Suprapubic skin (tissue), 3 donors: Measurements from ENCODE around the gene STRIT1.

Experiments used
- POLR2A ChIP-seq, 2 donors: fragments of 450-650 bp; IDR thresholded peaks; one replicate each; pipeline ENCODE4 v1.6.1; 2017; ENCODE audit warnings: antibody characterized with exemption in 2 of 2, mild to moderate bottlenecking in 2 of 2, moderate library complexity in 2 of 2
- TF ChIP-seq, protein P1 (sequence below), 2 donors: fragments of 200-600 bp in 1 of 2; fragments of 450-650 bp in 1 of 2; sonication (generic) in 1 of 2; IDR thresholded peaks; one replicate each; pipeline ENCODE4 v1.5.1; 2016 to 2019; ENCODE audit warnings: antibody characterized with exemption in 2 of 2, mild to moderate bottlenecking in 1 of 2, moderate library complexity in 1 of 2

DNA sequence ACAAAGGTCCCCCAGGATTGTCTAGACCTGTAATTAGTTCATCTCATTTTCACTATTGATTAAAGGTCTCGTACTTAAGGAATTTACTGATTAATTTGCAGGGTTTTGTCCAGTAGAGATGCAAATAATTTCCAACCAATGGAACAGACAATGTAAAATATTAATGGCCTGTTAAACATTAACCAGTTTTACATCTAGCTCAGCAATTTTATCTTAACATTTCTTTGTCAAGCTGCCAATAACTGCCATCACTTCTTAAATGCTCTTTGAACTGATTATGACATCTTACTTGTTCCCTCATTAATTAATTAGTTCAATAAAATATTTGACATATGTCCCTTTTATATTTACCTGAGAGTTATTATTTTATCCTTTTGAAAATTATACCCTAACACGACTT, 9.4 kb upstream of the STRIT1 start:
- TF ChIP-seq POLR2A (IDR thresholded peaks at IDR 0.05): no peak
- TF ChIP-seq, protein P1, sequence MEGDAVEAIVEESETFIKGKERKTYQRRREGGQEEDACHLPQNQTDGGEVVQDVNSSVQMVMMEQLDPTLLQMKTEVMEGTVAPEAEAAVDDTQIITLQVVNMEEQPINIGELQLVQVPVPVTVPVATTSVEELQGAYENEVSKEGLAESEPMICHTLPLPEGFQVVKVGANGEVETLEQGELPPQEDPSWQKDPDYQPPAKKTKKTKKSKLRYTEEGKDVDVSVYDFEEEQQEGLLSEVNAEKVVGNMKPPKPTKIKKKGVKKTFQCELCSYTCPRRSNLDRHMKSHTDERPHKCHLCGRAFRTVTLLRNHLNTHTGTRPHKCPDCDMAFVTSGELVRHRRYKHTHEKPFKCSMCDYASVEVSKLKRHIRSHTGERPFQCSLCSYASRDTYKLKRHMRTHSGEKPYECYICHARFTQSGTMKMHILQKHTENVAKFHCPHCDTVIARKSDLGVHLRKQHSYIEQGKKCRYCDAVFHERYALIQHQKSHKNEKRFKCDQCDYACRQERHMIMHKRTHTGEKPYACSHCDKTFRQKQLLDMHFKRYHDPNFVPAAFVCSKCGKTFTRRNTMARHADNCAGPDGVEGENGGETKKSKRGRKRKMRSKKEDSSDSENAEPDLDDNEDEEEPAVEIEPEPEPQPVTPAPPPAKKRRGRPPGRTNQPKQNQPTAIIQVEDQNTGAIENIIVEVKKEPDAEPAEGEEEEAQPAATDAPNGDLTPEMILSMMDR (IDR thresholded peaks at IDR 0.05): no peak
